ENCODE results near the gene DCTN2.
A peak's percentile ranks its signal among the peaks of the same experiment; 100 is the strongest.
"Not testable (repeated sequence)": the region's sequence is repeated elsewhere in the genome, so short reads cannot be mapped to it uniquely, and the experiment has no call there.

The DCTN2 gene

DNA sequence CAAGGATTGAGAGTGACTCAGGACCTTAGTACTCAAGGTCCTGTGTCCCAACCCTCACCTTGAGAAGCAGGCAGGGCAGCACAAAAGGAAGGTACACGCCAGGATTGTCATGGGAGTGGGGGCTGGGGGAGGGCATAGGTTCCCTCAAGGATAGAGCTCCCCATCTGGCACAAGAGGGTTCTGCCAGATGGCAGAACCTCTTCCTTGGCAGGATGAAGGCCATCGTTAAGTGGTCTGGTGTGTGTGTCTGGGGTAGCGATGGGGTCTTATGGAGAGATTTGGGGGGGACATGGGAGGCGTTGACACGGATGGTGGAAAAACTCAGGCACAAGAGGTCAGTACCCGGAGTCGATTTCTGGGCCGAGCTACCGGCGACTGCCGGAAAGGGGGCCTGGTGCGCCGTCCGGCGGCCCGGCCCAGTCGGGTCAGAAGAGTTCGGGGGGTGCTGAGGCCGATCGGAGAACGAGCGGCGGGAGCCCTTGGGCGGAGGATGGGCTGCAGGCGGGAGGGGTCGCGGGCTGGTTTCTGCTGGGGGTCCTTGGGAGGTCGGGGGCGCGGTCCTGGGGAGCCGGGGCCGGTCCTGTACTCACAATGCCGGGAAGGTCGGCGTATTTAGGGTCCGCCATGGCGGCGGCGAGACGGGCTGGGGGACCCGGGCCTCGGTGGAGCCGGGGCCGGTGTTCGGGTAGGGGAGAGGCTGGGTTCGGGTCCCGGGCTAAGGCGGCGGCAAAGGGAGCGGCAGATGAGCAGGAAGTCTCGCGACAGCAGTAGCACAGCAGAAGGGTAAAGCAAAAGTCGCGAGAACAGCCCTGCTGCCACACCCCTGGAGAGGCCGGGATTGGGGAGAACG, at the start of gene DCTN2:
Gene DCTN2 (minus strand): TSS at position 755 of the 850 bp plus-strand sequence. CDS start 129 bp downstream, at position 626.
- DNase-seq (ENCODE audit: low read depth in 3 of 3), result peak; percentile 88 to 94 (median 92)

DNA sequence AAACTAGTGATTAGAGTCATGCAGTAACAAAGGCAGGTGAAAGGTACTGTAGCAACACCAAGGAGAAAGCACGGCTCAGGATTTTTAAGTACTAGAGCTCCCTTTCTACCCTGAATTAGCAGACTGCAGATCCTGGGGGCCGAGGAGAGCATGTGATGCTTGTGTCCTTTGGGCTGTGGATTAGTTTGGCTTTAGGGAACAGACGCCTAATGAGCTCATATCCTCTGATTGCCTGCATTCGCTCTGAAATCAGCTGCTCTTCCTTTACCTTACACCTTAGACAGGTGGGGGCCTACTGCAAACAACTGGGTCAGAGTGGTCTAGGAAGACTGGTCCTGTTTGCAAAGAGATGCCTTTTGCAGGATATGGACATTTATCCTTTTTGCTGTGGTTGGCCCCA, 46.2 kb upstream of the DCTN2 start:
- no peak for DNase-seq (ENCODE audit: low read depth in 3 of 3)

DNA sequence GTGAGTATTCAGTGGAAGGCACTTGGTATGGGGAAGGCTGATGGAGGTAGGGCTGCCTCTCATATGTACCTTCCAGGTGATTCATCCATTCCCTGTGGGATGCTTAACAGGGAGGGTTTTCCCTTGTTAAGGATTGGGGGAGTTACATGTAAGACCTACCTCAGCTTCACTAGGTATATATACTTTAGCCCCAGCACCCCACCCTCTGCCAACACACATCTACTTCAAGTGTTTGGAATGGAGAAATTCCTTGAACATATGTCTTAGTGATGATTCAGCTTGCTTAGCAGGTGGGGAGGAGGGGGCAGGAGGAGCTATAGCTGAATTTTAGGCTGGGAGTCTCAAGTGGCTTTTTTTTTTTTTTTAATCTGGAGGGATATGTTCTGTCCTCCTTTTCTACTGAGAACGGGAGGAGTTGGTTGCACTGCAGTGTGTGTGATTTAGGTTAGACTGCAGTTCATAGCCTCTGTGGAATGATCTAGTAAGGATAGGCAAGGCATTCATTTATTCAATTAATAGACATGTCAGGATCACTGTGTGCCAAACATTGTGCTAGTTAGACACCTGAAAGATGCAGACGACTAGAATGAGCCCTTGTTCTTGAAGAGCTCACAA, 45.7 kb upstream of the DCTN2 start:
- no peak for DNase-seq (ENCODE audit: low read depth in 3 of 3)

DNA sequence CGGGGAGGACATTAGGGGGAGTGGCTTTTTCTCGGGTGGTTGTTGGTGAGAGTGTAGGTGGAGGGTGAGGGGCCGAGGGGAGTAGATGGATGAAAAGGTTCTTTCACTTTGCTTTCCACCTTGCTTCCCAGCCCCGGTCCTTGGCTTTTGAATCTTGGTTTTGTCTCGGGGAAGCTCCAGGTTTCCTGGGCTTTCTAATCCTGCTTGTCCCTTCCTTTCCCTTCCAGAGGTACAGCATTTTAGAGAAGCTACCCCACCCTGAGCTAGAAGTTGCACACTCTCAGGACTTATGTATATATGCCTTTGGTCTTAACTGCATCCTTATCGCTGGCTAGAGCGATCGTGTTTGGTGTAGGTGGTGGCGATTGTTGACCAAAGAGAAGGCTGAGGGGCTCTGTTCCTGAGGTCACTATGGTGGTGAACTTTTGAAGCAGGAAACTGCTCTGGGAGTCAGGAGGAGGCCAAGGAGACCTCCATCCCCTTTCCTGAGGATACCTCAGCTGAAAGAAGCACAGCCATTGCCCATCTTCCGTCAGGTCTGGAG, 44.9 kb upstream of the DCTN2 start:
- DNase-seq (ENCODE audit: low read depth in 3 of 3), result no peak

DNA sequence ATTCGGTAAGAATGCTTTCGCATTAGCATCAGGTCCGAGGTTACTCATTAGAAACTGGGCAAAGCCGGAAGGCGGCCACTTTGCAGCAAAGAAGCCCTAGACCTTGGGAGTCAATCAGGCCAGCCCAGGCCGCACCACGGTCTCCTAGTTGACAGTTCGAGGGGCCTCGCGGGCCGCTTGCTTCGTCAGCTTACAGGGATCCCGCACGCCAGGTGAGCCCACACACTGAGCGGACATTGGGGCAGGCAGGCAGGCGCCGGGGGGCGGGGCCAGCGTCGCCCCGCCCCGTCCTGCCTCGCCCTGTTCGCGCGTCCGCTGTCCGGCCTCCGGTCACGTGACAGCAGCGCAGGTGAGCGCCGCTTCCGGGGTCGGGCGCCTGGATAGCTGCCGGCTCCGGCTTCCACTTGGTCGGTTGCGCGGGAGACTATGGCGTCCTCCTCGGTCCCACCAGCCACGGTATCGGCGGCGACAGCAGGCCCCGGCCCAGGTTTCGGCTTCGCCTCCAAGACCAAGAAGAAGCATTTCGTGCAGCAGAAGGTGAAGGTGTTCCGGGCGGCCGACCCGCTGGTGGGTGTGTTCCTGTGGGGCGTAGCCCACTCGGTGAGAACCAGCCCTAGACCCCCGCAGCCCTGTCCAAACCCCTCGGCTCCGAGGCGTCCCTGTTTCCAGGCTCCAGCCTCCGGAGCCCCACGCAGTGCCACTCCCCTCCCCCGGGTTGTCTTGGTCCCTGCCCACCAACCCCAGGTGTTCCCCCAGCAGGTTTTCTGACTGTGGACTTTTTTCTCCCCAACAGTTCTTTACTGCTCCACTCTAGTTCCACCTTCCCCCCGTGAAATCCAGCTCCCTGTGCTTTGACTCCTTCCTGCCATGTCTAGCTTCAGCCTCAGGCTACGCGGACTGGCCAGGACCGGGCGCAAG, 44.1 kb upstream of the DCTN2 start, which contains the start of gene PIP4K2C:
Gene PIP4K2C (plus strand): TSS at position 329 of the 918 bp plus-strand sequence. CDS start 98 bp downstream, at position 427.
- DNase-seq (ENCODE audit: low read depth in 3 of 3), result peak; percentile 61 to 69 (median 65)

DNA sequence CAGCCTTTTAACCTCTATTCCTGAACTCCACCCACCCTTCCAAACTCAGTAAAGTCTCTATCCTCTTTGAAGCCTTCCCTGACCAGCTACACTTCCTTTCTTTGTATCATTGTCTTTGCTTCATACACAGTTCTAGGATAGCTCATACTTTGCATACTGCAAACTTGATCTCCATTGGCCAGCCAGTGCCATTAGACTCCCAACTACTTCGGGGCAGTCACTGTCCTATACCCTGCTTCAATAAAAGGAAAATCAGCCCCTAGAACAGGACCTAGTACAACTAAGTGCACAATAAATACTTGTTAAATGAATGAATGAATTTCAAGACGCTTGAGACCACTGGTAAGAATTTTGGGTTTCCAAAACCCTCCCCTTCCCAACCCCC, 43.5 kb upstream of the DCTN2 start:
- no peak for DNase-seq (ENCODE audit: low read depth in 3 of 3)

DNA sequence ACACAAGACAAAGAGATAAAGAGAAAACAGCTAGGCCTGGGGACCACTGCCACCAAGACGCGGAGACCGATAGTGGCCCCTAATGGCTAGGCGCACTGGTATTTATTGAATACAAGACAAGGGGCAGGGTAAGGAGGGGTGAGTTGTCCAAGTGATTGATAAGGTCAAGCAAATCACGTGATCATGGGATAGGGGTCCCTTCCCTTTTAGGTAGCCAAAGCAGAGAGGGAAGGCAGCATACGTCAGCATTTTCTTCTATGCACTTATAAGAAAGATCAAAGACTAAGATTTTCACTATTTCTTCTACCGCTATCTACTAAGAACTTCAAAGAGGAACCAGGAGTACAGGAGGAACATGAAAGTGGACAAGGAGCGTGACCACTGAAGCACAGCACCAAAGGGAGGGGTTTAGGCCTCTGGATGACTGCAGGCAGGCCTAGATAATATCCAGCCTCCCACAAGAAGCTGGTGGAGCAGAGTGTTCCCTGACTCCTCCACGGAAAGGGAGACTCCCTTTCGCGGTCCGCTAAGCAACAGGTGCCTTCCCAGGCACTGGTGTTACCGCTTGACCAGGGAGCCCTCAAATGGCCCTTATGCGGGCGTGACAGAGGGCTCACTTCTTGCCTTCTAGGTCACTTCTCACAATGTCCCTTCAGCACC, 42.1 kb upstream of the DCTN2 start:
- DNase-seq (ENCODE audit: low read depth in 3 of 3), result not testable (repeated sequence)

DNA sequence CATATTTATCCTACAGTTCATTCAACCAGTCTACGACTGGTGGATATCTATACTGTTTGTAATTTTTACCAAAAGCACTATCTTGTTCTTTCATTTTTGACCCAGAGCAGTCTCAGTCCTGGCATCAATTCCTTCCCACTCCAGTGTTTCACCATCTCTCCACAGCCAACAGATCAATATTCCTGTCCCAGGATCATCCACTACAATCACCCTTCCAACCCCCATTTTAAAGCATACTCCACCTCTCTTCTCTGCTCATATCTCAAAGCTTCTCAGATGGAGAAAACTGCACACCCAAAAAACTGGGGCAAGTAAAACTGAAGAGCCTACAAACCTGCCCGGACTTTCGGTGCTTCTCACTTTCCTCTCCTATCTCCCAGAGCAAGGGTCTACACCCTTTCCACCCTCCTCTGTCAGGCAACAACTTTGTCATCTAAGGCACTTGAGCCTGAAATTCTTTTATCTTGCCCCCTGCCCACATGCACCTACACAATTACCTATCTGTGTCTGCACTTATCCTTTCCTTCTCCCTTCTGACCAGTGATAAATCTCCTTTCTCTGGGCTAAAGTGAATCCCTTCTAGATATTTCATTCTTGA, 39.9 kb upstream of the DCTN2 start:
- no peak for DNase-seq (ENCODE audit: low read depth in 3 of 3)

DNA sequence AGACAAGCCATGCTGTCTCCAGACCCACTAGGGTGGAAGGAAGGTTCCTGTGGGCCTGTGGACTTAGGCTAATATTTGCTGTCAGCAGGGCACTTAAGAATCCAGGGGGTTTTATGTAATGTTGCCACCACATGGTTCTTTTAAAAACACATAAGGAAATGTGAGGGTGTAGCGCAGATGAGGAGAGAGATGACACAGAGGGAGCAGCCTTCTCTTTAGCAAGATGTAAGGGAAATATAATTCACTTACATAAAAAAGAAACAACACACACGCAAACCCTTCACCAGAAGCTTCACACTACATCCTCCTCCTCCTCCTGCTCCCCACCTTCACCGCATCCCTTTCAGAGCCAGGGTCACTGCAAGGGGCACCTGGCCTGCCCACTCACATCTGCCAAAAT, 39.1 kb upstream of the DCTN2 start:
- no peak for DNase-seq (ENCODE audit: low read depth in 3 of 3)

DNA sequence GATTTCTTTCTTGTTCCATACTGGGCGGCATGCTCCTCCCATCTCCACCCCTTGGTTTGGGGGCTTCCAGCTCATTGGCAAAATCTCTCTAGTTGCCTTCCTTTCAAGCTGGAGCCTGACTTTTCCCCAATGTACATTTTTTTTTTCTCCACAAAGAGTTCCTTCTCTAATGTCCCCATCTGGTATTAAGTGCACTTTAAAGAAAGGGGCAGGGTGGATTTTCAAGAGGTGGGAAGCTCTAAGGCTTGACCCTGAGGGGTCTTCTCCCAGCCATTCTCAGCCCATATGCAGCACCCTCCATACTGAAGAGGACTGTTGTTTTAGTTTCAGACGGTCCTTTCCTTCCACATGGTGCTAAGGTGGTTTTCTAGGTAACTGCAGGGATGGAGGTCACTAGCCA, 38.2 kb upstream of the DCTN2 start:
- no peak for DNase-seq (ENCODE audit: low read depth in 3 of 3)

DNA sequence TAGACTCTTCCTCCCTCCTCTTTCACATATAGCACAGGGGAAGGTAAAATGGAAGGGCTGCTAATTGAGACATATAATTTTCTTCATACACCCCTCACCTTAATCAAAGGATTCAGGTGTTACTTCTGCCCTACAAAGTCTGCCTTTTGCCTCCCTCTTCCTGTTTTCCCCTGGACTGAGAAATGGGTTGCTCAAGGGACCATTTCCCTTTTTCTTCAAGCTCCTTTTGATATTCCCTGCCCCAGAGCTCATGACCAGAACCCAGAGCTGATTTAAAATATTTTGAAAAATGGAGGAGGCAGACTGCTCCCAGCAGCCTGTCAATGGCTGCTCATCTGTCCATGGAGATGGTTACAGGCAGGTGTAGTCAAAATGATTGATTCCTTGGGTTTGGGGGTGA, 37.7 kb upstream of the DCTN2 start:
- DNase-seq (ENCODE audit: low read depth in 3 of 3), result no peak

DNA sequence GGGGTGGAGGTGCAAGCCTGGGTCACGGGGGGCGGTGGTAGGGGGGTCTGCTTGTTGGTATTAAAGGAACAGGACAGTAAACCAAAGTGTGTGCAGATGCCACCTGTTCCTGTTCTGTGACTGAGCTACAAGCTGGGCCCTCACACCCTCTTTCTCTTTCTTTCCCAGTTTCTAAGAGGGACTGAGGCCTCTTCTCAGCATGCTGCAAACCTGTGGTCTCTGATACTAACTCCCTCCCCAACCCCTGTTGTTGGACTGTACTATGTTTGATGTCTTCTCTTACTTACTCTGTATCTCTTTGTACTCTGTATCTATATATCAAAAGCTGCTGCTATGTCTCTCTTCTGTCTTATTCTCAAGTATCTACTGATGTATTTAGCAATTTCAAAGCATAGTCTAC, 37.1 kb upstream of the DCTN2 start:
- DNase-seq (ENCODE audit: low read depth in 3 of 3), result no peak

DNA sequence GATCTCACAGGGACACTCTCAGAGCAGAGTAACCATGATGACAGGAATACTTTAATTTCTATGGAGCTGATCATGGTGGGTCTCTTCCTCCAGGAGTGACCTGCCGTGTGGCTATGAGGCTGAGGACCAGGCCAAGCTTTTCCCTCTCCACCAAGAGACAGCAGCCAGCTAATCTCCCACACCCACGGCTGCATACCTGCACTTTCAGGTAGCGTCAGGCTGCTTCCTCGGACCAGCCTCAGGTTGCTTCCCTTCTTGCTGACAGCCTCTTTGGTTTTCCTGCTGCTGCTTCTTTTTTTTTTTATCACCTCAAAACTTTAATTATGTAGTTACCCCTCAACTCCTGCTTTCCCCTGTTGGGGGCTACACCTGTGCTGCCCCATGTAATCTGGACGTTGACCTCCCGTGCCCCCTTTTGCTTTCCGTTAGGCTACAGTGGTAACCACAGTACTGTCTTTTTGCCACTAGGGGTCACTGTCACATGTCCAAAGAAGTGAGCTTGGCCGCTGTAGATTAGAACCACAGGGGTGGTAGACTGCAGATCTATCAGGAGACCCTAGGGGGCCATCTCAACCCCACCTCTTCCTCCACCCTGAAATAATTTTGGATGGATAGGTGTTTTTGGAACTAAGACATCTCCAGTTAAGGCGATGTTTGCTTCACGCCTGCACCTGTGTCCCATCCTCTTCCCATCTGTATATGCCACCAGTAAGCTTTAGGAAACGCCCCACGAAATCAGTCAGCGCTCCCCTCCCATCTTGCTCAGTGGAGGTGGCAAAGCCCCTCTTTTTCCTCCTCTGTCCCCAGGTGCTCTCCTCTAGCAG, 36.2 kb upstream of the DCTN2 start:
- DNase-seq (ENCODE audit: low read depth in 3 of 3), result peak; percentile 50 to 66 (median 57)

DNA sequence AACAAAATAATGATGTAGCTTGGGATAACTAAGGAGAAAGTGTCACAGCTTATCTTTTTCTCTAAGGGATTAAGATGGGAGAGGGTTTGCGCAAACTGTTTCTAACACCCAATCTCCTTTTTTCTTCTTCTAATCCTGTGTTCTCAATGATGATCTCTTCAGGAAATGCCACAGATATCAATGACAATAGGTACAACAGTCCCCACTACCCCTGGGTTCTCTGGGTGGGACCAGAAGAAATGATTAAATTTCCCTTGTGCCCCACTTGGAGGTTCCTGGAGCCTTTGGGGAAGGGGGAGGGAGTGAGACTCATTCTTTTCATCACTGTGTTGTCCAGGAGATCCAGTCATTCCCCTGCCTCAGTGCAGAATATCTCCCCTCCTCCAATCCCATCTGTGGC, 35.4 kb upstream of the DCTN2 start:
- DNase-seq (ENCODE audit: low read depth in 3 of 3), result no peak

DNA sequence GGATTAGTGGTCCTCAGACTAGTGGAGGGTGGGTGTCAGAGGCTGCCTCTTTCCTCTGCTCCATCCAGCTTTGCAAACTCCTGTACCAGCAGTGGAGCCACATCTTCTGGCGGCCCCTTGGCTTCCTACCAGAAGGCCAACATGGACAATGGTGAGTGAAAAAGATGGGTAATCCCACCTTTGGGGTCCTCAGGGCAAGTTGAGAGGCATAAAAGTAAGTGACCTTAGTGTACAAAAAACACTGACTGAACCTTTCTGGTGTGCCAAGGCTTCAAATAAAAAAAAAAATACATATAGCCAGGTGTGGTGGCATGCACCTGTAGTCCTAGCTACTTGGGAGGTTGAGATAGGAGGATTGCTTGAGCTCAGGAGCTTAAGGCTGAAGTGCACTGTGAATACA, 34.8 kb upstream of the DCTN2 start:
- no peak for DNase-seq (ENCODE audit: low read depth in 3 of 3)

DNA sequence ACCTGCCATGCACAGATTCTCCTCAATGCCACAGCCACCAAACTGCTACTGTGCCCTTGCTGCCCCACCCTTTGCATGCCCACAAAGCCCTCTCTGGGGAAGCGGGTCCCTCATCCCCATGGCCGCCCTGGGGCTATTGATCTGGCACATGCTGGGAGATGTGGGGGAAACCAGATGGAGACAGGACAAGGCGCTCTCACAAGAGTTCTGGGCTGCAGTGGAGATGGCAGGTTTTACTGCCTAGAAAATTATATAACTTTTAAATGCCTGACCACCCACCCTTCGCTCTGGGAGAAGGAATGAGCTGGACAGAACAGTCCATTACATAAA, 33.4 kb upstream of the DCTN2 start:
- DNase-seq (ENCODE audit: low read depth in 3 of 3), result no peak

DNA sequence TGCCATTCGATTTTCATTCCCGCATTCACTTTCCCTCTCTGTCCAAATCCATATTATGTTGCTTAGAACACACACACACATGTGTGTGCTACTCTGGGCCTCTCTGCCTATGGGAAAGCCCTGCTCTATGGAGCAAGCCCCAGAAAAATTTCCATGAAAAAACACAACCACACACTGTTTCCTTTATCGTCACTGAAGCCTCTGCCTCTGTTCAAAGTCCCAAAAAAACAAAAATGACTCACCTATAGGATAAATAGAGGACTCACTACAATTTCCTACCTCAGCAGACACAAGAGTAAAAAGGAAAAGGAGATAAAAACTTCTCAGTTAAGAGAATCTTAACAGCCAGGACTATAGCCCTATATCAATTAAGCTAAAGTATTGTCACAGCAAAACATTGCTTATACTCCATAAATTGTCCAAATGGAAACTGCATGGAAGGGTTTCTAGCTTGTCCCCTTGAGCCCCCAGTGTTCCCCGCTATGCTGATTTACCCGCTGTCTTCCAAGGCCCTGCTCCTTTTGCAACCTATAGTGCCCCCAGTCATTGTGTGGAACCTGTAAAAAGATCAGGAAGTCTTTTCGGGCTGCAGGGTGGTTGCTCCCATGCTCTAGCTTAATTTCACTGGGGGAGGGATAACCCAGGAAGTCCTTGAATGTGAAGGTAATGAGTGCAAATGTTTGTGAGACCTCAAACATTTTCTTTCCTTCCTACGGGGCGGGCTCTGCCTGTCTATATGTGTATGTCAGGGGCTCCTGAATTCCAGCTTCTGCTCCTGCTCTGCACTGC, 32.9 kb upstream of the DCTN2 start:
- DNase-seq (ENCODE audit: low read depth in 3 of 3), result no peak

DNA sequence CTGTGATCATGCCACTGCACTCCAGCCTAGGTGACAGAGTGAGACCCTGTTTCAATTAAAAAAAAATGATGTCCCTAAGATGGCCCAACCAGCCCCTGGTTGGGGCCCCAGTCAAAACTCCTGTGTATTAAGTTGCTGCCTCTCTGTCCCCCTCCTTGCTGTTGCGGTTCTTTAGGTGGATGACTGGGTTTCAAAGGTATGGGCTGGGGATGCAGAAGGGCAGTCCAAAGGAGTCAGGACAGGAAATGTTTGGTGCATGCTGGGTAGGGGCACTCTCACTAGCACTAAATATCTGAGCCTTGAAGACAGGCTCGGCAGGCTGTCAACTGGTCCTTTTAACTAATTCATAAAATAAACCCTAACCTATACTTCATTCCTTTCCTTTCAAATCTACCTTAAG, 32.0 kb upstream of the DCTN2 start:
- no peak for DNase-seq (ENCODE audit: low read depth in 3 of 3)

DNA sequence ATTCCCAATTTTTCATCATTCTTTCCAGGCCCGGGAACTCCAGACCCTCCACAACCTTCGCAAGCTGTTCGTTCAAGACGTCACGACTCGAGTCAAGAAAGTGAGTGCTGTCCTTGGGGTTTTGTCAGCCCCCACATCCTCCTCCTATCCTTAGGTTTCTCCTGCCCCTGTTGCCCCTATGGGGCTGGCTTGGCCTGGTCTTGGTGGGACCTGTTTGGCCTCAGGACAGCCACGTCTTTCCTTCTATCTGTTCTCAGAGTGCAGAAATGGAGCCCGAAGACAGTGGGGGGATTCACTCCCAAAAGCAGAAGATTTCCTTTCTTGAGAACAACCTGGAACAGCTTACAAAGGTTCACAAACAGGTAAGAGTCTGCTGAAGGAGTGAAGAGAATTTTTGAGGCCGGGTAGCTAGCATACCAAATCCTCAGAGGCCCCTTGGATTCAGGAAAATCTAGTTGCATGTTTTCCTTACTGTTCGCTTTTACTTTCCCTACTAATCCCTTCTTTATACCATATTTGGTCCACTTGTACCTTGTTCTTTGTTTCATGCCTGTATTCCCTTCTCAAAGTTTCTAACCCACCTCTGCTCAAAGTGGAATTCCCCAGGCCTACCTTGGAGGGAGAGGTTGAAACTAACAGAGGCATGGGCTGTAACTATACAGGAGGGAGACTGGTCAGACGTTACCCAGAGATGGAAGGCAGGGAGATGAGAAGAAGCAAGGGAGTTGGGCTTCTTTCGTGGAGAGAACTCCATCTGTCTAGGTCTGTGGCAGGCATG, 31.2 kb upstream of the DCTN2 start:
- no peak for DNase-seq (ENCODE audit: low read depth in 3 of 3)

Data from stimulated activated CD4-positive, alpha-beta T cell treated with anti-CD3 and anti-CD28 coated beads, TNF-alpha, amount 100 ng/mL, for 48 hours (primary cell).